Endodermal cell (in vitro differentiated cells): ENCODE measurements around the gene ORM1. TPM values are rescaled to one million over a fixed set of nuclear protein-coding genes. Genes with fewer than 3 reads are reported as not detected.

ENCODE experiments used
- DNase-seq: peaks from one replicate; pipeline ENCODE4 v3.0.0-alpha.2; 2017
- H3K27ac ChIP-seq: 2 replicates; pipeline ENCODE4 v1.5.1; 2013; ENCODE audit warnings: mild to moderate bottlenecking, low read depth, low read length, moderate library complexity
- H3K27me3 ChIP-seq: 2 replicates; pipeline ENCODE4 v1.6.1; 2013; ENCODE audit warnings: mild to moderate bottlenecking, low read length, moderate library complexity; ENCODE audit not compliant: insufficient read depth, control insufficient read depth, poor library complexity, severe bottlenecking
- H3K36me3 ChIP-seq: 2 replicates; pipeline ENCODE4 v1.7.0; 2013; ENCODE audit warnings: mild to moderate bottlenecking, low read length, moderate library complexity; ENCODE audit not compliant: control insufficient read depth, insufficient read depth
- H3K4me1 ChIP-seq: one replicate; pipeline ENCODE4 v1.7.0; 2013; ENCODE audit warnings: low read length; ENCODE audit not compliant: control insufficient read depth, insufficient read depth
- H3K4me3 ChIP-seq: 2 replicates; pipeline ENCODE4 v1.5.1; 2013; ENCODE audit warnings: mild to moderate bottlenecking, low read length, moderate library complexity
- H3K9ac ChIP-seq: 2 replicates; pipeline ENCODE4 v1.6.1; 2013; ENCODE audit warnings: mild to moderate bottlenecking, low read length, moderate library complexity; ENCODE audit not compliant: poor library complexity, severe bottlenecking; ENCODE audit errors: extremely low read depth
- H3K9me3 ChIP-seq: 2 replicates; pipeline ENCODE4 v1.6.1; 2013; ENCODE audit warnings: mild to moderate bottlenecking, low read length, moderate library complexity; ENCODE audit not compliant: control insufficient read depth
- H3K27ac Mint-ChIP-seq: 2 replicates; pipeline ENCODE4 v1.8.0; 2020; ENCODE audit warnings: mixed read lengths
- H3K27me3 Mint-ChIP-seq: 2 replicates; pipeline ENCODE4 v1.8.0; 2021; ENCODE audit warnings: mild to moderate bottlenecking, mixed read lengths; ENCODE audit not compliant: insufficient read depth
- H3K36me3 Mint-ChIP-seq: 2 replicates; pipeline ENCODE4 v1.8.0; 2020; ENCODE audit warnings: low read depth, mixed read lengths
- H3K4me1 Mint-ChIP-seq: 2 replicates; pipeline ENCODE4 v1.8.0; 2020; ENCODE audit warnings: mixed read lengths
- H3K4me3 Mint-ChIP-seq: 2 replicates; pipeline ENCODE4 v1.8.0; 2020; ENCODE audit warnings: mild to moderate bottlenecking, moderate library complexity, mixed read lengths
- H3K9me3 Mint-ChIP-seq: 2 replicates; pipeline ENCODE4 v1.8.0; 2020; ENCODE audit warnings: mild to moderate bottlenecking, mixed read lengths
- WGBS, 2 experiments: methylation state at CpG; one replicate each; pipeline versions ENCODE4 v1.1.5 to v1.1.7; 2013; ENCODE audit warnings: missing lambda C conversion rate in 2 of 2, mixed read lengths in 1 of 2; ENCODE audit not compliant: insufficient coverage in 1 of 2, insufficient read length in 1 of 2; 5-methylcytosine and 5-hydroxymethylcytosine counted together
- total RNA-seq, 2 donors: library from RNA; stranded (reverse); fragmentation: NEBNext Ultra II Directional in 1 of 2; extraction: Animal tissue kit (Norgen Biotek cat#: 25700) in 1 of 2; gene quantifications; 2 replicates in 1 of 2; 3 replicates in 1 of 2; pipeline ENCODE4 v1.2.1, GENCODE V29; 2021
- TF ChIP-seq, protein P1 (sequence below): fragments of 200-600 bp; sonication (generic); conservative IDR thresholded peaks from 2 replicates; pipeline ENCODE4 v1.5.0; 2021; ENCODE audit warnings: antibody characterized with exemption, mild to moderate bottlenecking

ORM1 gene
- total RNA-seq, 2 donors from 2014 or later: 0.59 TPM; not detected in 1

DNA sequence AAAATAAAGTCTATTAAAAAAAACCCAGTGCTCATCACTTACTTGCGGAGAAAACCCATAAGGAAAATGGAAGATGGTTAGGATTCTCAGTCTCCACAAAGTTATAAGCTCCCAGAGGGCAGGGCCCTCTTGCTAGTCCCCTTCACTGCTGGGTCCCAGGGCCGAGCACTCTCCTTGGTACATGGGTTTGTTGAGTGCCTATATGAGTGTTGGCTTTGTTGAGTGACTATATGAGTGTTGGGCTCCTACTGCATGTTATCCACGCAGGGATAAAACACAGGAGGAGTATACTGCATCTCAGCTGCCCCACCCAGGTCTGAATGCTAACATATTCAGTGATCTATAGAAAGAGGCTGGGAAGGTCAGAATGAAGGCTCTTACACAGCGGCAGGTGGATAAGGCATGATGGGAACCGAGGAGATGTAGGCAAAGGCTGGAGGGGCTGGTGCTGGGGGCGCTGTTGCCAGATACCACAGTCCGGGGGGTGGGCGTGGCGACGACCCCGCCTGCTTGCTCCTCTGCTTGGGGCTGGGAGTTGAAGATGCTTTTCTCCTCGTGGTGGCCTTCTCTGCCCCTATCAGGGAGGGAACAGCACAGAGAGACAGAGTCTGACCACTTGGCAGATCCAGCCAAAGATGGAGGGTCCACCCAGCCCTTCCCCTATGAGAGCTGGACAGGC, 18.4 kb downstream of the ORM1 start:
- no peaks in the 10 kb centered on the region for H3K9me3 ChIP-seq
- no peak overlapping the region for H3K9ac ChIP-seq
- H3K4me1 ChIP-seq: no peaks in the 10 kb centered on the region
- no peak overlapping the region for H3K27ac ChIP-seq
- peaks cover 4% of the 10 kb centered on the region for H3K36me3 ChIP-seq
- WGBS, 2 experiments: 86 to 94% methylated on average over 9 to 12 of the region's 12 CpGs
- no peak for DNase-seq
- H3K4me3 ChIP-seq: no peak overlapping the region
- TF ChIP-seq, protein P1, sequence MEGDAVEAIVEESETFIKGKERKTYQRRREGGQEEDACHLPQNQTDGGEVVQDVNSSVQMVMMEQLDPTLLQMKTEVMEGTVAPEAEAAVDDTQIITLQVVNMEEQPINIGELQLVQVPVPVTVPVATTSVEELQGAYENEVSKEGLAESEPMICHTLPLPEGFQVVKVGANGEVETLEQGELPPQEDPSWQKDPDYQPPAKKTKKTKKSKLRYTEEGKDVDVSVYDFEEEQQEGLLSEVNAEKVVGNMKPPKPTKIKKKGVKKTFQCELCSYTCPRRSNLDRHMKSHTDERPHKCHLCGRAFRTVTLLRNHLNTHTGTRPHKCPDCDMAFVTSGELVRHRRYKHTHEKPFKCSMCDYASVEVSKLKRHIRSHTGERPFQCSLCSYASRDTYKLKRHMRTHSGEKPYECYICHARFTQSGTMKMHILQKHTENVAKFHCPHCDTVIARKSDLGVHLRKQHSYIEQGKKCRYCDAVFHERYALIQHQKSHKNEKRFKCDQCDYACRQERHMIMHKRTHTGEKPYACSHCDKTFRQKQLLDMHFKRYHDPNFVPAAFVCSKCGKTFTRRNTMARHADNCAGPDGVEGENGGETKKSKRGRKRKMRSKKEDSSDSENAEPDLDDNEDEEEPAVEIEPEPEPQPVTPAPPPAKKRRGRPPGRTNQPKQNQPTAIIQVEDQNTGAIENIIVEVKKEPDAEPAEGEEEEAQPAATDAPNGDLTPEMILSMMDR: no peak
- Mint-ChIP-seq H3K9me3 (no peaks in the 10 kb centered on the region), H3K27ac (no peak overlapping the region), H3K36me3 (peaks cover 38% of the 10 kb centered on the region), H3K4me1 (no peaks in the 10 kb centered on the region), H3K4me3 (no peak overlapping the region), H3K27me3 (no peaks in the 10 kb centered on the region)
- H3K27me3 ChIP-seq: no peaks in the 10 kb centered on the region

DNA sequence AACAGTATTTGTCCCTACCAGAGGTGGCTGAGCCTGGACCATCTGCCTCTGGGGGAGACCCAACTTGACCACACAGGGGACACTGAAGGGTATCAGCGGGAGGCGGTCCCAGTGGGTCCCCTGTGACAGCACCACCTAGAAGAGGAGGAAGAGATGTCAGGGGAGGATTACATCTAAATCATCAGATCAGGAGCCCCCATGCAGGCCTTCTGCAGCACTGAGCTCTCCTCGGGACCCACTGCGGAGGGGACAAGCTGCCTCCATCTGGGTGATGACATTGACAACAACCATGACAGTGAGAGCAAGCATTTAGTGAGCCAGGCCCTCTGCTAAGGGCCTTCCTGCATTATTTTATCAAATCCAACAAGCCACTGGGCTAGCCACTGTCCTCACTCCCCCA, 19.1 kb downstream of the ORM1 start:
- 93 to 100% methylated on average over 2 to 4 of the region's 4 CpGs for WGBS, 2 experiments
- Histone ChIP-seq H3K4me3 (no peak overlapping the region), H3K9me3 (no peaks in the 10 kb centered on the region), H3K36me3 (peaks cover 10% of the 10 kb centered on the region), H3K9ac (no peak overlapping the region), H3K27ac (no peak overlapping the region), H3K4me1 (no peaks in the 10 kb centered on the region), H3K27me3 (no peaks in the 10 kb centered on the region)
- Mint-ChIP-seq H3K4me3 (no peak overlapping the region), H3K9me3 (no peaks in the 10 kb centered on the region), H3K27me3 (no peaks in the 10 kb centered on the region), H3K27ac (no peak overlapping the region), H3K4me1 (no peaks in the 10 kb centered on the region), H3K36me3 (peaks cover 43% of the 10 kb centered on the region)
- DNase-seq: no peak
- TF ChIP-seq, protein P1: no peak

DNA sequence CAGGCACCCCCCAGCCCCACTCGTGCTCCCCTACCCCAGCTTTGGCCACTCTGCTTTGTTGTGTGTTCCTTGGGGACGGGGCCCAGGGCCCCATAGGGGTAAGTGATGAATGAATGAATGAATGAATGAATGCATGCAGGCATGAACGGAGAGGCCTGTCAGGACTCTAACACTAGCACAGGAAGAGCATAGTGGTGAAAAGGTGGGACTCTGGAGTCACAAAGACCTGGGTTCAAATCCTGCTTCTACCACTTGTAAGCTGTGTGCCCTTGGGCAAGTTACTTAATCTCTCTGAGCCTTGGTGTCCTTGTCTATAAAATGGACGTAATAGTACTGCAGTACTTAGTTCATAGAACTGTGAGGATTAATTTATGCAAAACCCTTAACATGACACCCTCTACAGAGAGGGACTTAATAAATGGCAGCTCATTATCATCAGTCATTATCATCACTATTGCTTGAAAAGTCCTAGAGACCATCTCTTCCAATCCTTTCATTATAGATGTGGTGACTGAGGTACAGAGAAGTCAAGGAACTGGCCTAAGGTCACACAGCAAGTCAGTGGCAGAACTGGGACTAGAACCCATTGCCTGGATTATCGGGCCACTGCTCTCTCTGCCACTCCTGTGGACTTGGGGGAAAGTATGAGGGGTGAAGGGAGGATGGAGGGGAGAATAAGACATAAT, 20.0 kb downstream of the ORM1 start:
- Histone ChIP-seq H3K4me3 (no peak overlapping the region), H3K9ac (no peak overlapping the region), H3K36me3 (peaks cover 10% of the 10 kb centered on the region), H3K4me1 (no peaks in the 10 kb centered on the region), H3K27me3 (no peaks in the 10 kb centered on the region), H3K27ac (no peak overlapping the region), H3K9me3 (no peaks in the 10 kb centered on the region)
- Mint-ChIP-seq H3K4me3 (no peak overlapping the region), H3K36me3 (peaks cover 36% of the 10 kb centered on the region), H3K4me1 (no peaks in the 10 kb centered on the region), H3K27ac (no peak overlapping the region), H3K9me3 (no peaks in the 10 kb centered on the region), H3K27me3 (no peaks in the 10 kb centered on the region)
- WGBS, 2 experiments: 94 to 96% methylated on average over 3 to 5 of the region's 5 CpGs
- TF ChIP-seq, protein P1: no peak
- no peak for DNase-seq
